ENCODE results near the gene GCFC2. TPM values are rescaled to one million over a fixed set of nuclear protein-coding genes. Genes with fewer than 3 reads are reported as not detected.

GCFC2 gene
- total RNA-seq, result 10 to 100 TPM in 1 of 2 donors, 1 to 10 TPM in 1; 10.0 to 13.5 TPM

DNA sequence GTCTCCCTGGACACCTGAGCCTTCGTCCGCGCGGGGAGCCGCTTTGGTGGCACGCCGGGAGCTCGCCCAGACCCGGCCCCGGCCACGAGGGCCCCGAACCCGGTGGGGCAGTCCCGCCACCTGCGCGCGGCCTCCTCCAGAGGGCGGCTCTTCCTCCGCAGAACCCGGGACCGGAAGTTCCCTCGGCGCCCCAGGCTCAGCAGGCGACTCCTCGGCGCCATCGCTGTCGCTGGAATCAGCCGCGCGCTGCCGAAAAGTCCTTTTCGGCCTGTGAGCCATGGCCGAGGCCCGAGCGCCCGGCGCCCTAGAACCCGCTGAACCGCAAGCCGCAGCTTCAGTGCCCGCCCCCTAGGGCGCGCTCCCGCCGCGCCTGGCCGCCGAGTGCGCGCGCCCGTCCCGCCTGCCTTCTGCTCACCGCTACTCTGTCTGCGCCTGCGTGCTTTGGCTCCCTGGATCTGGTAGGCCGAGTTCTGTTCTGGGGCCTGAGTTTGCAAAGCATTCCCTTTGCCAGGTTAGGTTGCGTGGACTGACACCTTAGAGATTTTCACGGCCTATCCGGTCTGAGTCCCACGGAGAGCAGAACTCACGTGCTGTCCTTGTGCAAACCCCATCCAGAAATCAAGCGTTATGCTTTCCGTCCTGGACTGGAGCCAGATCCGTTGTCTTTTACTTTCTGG lies at the start of gene GCFC2:
Gene GCFC2, minus strand, starts transcription at position 339 of the 677 bp plus-strand sequence. Its CDS starts 60 bp downstream, at position 279.
- no peak for TF ChIP-seq CTCF (IDR thresholded peaks at IDR 0.05)
- Histone ChIP-seq H3K9me3 (no peaks in the 10 kb centered on the region), H3K9ac (ENCODE audit: low read depth in 2 of 2, low read length in 2 of 2) (peak within 1 kb of the TSS; percentile 71 to 84), H3K4me3 (peak within 1 kb of the TSS; percentile 79), H3K27me3 (no peaks in the 10 kb centered on the region), H3K27ac (peak within 1 kb of the TSS; percentile 95), H3K36me3 (no peaks in the 10 kb centered on the region), H3K4me1 (peaks cover 10% of the 10 kb centered on the region)
- intact Hi-C loops (cut with DNase I), result loop anchor here (5.0 kb wide), 1 partner anchor 63 kb away; the partner anchor contains the start of gene MRPL19
- DNase-seq, result peak; percentile 88

GRCh38 chr2:75752828-75753227 lies 42.1 kb upstream of the GCFC2 start:
- H3K4me3 ChIP-seq, result no peak overlapping the region
- H3K27me3 ChIP-seq, result no peaks in the 10 kb centered on the region
- no peak for DNase-seq
- H3K9ac ChIP-seq (ENCODE audit: low read depth in 2 of 2, low read length in 2 of 2), result no peak overlapping the region
- H3K36me3 ChIP-seq, result no peaks in the 10 kb centered on the region
- no peak for TF ChIP-seq CTCF (IDR thresholded peaks at IDR 0.05)
- intact Hi-C loops (cut with DNase I), result no loop called here
- H3K9me3 ChIP-seq, result no peaks in the 10 kb centered on the region
- no peaks in the 10 kb centered on the region for H3K4me1 ChIP-seq
- H3K27ac ChIP-seq, result no peak overlapping the region

GRCh38 chr2:75751824-75752468 lies 41.2 kb upstream of the GCFC2 start:
- Histone ChIP-seq H3K4me1 (no peaks in the 10 kb centered on the region), H3K9me3 (no peaks in the 10 kb centered on the region), H3K9ac (ENCODE audit: low read depth in 2 of 2, low read length in 2 of 2) (no peak overlapping the region), H3K36me3 (no peaks in the 10 kb centered on the region), H3K4me3 (no peak overlapping the region), H3K27ac (no peak overlapping the region), H3K27me3 (no peaks in the 10 kb centered on the region)
- no peak for DNase-seq
- intact Hi-C loops (cut with DNase I), result no loop called here
- TF ChIP-seq CTCF (IDR thresholded peaks at IDR 0.05), result no peak

DNA sequence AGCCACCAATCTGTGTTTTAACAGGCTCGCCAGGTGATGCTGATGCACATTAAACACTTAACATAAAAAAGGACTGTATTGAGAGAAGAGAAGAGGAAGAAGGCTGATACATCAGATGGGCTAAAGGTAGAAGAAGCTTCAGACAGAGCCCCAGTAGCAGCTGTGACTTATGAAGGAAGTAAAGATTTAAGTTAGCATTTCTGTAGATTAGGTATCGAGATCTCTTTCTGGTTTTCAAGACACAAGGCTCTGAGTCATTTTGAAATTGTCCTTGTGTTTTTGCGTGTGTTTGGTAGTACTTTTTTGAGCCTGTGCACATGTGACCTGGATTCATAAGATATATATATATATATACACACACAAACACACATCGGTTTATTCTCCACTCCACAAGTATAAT lies 40.6 kb upstream of the GCFC2 start:
- Histone ChIP-seq H3K27ac (no peak overlapping the region), H3K36me3 (no peaks in the 10 kb centered on the region), H3K9ac (ENCODE audit: low read depth in 2 of 2, low read length in 2 of 2) (no peak overlapping the region), H3K4me1 (no peaks in the 10 kb centered on the region), H3K9me3 (no peaks in the 10 kb centered on the region), H3K27me3 (no peaks in the 10 kb centered on the region), H3K4me3 (no peak overlapping the region)
- no peak for DNase-seq
- no peak for TF ChIP-seq CTCF (IDR thresholded peaks at IDR 0.05)
- intact Hi-C loops (cut with DNase I), result no loop called here

- Histone ChIP-seq H3K36me3 (no peaks in the 10 kb centered on the region), H3K27ac (no peak overlapping the region), H3K4me3 (no peak overlapping the region), H3K9me3 (no peaks in the 10 kb centered on the region), H3K27me3 (no peaks in the 10 kb centered on the region), H3K4me1 (no peaks in the 10 kb centered on the region), H3K9ac (ENCODE audit: low read depth in 2 of 2, low read length in 2 of 2) (no peak overlapping the region)
- DNase-seq, result no peak
- intact Hi-C loops (cut with DNase I), result no loop called here
- no peak for TF ChIP-seq CTCF (IDR thresholded peaks at IDR 0.05)
Observed at GRCh38 chr2:75737961-75738360, 27.2 kb upstream of the GCFC2 start.

All from colonic mucosa (tissue), 4 donors.